SK-N-MC (cell line): ENCODE data around the gene TRAIP.

Experiments
- EZH2 ChIP-seq: fragments of 200-600 bp; sonication (generic); IDR thresholded peaks from one replicate; pipeline ENCODE4 v1.6.1; 2017; ENCODE audit warnings: antibody characterized with exemption
- POLR2AphosphoS5 ChIP-seq: IDR thresholded peaks from 2 replicates; pipeline ENCODE4 v1.6.1; 2012; ENCODE audit warnings: mild to moderate bottlenecking, low read depth, low read length, borderline replicate concordance

- TF ChIP-seq EZH2 (no peak), POLR2AphosphoS5 (no peak)
These were observed 16.0 kb downstream of the TRAIP start for GRCh38 chr3:49840388-49840787.
